ENCODE results near the gene CD6. TPM values are rescaled to one million over a fixed set of nuclear protein-coding genes. Genes with fewer than 3 reads are reported as not detected.

The CD6 gene
- total RNA-seq, 1 donor, result 176 TPM

- no peaks in the 10 kb centered on the region for H3K27me3 ChIP-seq (ENCODE audit: insufficient read depth, low read length)
- H3K4me3 ChIP-seq (ENCODE audit: low read length), result no peak overlapping the region
- no peaks in the 10 kb centered on the region for H3K9me3 ChIP-seq (ENCODE audit: low read depth, low read length)
- peaks cover 36% of the 10 kb centered on the region for H3K4me1 ChIP-seq (ENCODE audit: insufficient read depth, low read length)
Measured at GRCh38 chr11:60995798-60996197, 24.3 kb downstream of the CD6 start.

DNA sequence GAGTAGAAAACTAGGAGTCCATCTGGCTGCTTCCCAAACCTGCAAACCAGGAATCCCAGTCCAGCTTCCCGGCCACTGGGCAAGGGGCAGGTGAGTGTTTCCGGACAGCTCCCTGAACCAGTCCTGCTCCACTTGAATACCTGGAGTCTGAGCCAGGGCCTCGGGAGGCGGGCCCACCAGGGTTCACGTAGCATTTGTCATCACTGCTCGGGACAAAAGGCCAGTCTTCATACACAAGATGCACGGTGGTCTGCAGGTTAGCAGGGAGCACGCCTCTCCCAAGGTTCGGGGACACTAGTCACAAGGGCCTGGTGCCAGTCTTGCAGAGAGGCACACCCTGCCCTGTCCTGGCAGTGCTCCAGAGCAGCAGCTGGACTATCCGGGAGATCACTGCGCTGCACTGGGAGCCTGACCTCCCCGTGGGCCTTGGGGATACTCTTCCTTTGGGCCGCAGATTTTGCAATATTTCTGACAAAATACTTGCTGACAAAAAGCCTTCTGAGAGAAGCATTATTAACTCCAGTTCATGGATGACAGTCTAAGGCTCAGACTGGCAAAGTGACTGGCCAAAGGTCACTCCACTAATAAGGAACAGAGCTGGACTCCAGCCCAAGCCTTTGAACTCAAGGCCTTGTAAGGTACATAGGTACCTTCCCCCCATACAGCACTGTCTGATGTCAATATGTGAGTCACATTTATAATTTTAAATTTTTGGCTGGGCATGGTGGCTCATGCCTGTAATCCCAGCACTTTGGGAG, 25.1 kb downstream of the CD6 start:
- Histone ChIP-seq H3K9me3 (ENCODE audit: low read depth, low read length) (no peaks in the 10 kb centered on the region), H3K4me1 (ENCODE audit: insufficient read depth, low read length) (peaks cover 36% of the 10 kb centered on the region), H3K4me3 (ENCODE audit: low read length) (no peak overlapping the region), H3K27me3 (ENCODE audit: insufficient read depth, low read length) (no peaks in the 10 kb centered on the region)

- H3K9me3 ChIP-seq (ENCODE audit: low read depth, low read length), result no peaks in the 10 kb centered on the region
- no peak overlapping the region for H3K4me3 ChIP-seq (ENCODE audit: low read length)
- H3K27me3 ChIP-seq (ENCODE audit: insufficient read depth, low read length), result no peaks in the 10 kb centered on the region
- peaks cover 25% of the 10 kb centered on the region for H3K4me1 ChIP-seq (ENCODE audit: insufficient read depth, low read length)
Measured at GRCh38 chr11:61000426-61000825, 28.9 kb downstream of the CD6 start.

DNA sequence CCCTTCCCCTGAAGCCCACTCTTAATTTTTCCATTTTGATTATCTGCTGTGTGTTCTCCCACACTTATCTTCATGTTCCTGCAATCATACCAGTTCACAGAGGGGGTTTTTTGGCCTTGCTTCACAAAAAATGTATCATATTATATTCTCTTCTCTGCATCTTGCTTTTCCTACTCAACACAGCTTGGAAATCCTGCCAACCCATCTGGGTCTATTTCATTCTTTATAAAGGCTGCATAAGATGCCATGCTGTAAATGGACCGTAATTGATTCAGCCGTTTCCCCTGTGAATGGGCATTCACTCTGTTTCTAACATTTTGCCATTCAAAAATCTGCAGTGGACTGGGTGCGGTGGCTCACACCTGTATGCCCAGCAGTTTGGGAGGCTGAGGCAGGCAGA, 30.5 kb downstream of the CD6 start:
- H3K4me3 ChIP-seq (ENCODE audit: low read length), result no peak overlapping the region
- H3K4me1 ChIP-seq (ENCODE audit: insufficient read depth, low read length), result peaks cover 27% of the 10 kb centered on the region
- H3K9me3 ChIP-seq (ENCODE audit: low read depth, low read length), result no peaks in the 10 kb centered on the region
- H3K27me3 ChIP-seq (ENCODE audit: insufficient read depth, low read length), result peaks cover 7% of the 10 kb centered on the region

GRCh38 chr11:61002598-61002997, 31.1 kb downstream of the CD6 start:
- Histone ChIP-seq H3K4me3 (ENCODE audit: low read length) (no peak overlapping the region), H3K9me3 (ENCODE audit: low read depth, low read length) (no peaks in the 10 kb centered on the region), H3K4me1 (ENCODE audit: insufficient read depth, low read length) (peaks cover 34% of the 10 kb centered on the region), H3K27me3 (ENCODE audit: insufficient read depth, low read length) (peaks cover 7% of the 10 kb centered on the region)

GRCh38 chr11:61004180-61004611, 32.7 kb downstream of the CD6 start:
- H3K4me3 ChIP-seq (ENCODE audit: low read length), result no peak overlapping the region
- H3K27me3 ChIP-seq (ENCODE audit: insufficient read depth, low read length), result peaks cover 7% of the 10 kb centered on the region
- H3K9me3 ChIP-seq (ENCODE audit: low read depth, low read length), result no peaks in the 10 kb centered on the region
- H3K4me1 ChIP-seq (ENCODE audit: insufficient read depth, low read length), result peaks cover 43% of the 10 kb centered on the region

- no peaks in the 10 kb centered on the region for H3K9me3 ChIP-seq (ENCODE audit: low read depth, low read length)
- peaks cover 7% of the 10 kb centered on the region for H3K27me3 ChIP-seq (ENCODE audit: insufficient read depth, low read length)
- H3K4me1 ChIP-seq (ENCODE audit: insufficient read depth, low read length), result peaks cover 43% of the 10 kb centered on the region
- H3K4me3 ChIP-seq (ENCODE audit: low read length), result no peak overlapping the region
Measured at GRCh38 chr11:61004761-61005181, 33.3 kb downstream of the CD6 start.

DNA sequence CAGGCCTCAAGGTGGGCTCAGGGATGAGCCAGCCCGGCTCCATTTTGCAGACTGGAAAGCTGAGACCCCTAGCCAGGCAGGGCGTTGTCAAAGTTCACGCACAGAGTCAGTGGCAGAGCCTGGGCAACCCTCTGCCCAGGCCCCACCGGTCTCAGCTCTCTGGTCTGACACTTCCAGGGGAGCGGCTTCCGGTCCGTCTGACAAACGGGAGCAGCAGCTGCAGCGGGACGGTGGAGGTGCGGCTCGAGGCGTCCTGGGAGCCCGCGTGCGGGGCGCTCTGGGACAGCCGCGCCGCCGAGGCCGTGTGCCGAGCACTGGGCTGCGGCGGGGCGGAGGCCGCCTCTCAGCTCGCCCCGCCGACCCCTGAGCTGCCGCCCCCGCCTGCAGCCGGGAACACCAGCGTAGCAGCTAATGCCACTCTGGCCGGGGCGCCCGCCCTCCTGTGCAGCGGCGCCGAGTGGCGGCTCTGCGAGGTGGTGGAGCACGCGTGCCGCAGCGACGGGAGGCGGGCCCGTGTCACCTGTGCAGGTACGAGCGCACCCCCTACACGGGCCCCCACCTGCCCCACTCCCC, 36.0 kb downstream of the CD6 start:
- no peaks in the 10 kb centered on the region for H3K9me3 ChIP-seq (ENCODE audit: low read depth, low read length)
- peaks cover 56% of the 10 kb centered on the region for H3K4me1 ChIP-seq (ENCODE audit: insufficient read depth, low read length)
- no peak overlapping the region for H3K4me3 ChIP-seq (ENCODE audit: low read length)
- H3K27me3 ChIP-seq (ENCODE audit: insufficient read depth, low read length), result peaks cover 7% of the 10 kb centered on the region

DNA sequence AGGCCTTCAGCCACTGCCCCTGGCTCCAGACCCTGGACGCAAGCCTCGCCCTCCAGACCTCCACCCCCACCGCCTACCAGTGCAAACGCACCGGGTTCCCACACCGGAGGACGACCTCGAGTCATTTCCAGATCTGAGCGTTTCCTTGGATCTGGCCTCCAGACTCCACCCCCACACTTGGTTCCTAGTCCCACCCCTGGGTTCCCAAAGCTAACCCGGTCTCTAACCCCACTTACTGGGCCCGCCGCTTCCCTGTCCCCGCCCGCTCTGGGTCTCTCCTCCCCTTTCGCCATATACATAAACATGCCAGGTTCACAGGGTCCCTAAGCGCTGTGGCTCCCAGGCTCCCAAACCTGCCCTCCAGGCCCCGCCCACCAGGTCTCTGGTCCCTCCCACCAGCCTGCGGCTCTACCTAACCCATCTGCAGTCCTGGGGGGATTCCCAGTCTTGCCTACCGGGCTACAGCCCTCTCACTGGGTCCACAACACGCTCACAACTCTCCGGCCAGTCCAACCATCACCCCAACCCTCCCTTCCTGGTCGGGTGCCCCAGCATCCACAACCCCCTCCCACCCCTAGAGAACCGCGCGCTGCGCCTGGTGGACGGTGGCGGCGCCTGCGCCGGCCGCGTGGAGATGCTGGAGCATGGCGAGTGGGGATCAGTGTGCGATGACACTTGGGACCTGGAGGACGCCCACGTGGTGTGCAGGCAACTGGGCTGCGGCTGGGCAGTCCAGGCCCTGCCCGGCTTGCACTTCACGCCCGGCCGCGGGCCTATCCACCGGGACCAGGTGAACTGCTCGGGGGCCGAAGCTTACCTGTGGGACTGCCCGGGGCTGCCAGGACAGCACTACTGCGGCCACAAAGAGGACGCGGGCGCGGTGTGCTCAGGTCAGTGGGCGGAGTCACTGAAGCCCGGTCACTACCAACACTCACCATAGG, 36.7 kb downstream of the CD6 start:
- Histone ChIP-seq H3K4me1 (ENCODE audit: insufficient read depth, low read length) (peaks cover 62% of the 10 kb centered on the region), H3K9me3 (ENCODE audit: low read depth, low read length) (no peaks in the 10 kb centered on the region), H3K4me3 (ENCODE audit: low read length) (no peak overlapping the region), H3K27me3 (ENCODE audit: insufficient read depth, low read length) (peaks cover 7% of the 10 kb centered on the region)

GRCh38 chr11:61008971-61009370, 37.5 kb downstream of the CD6 start:
- peaks cover 60% of the 10 kb centered on the region for H3K4me1 ChIP-seq (ENCODE audit: insufficient read depth, low read length)
- no peak overlapping the region for H3K4me3 ChIP-seq (ENCODE audit: low read length)
- peaks cover 7% of the 10 kb centered on the region for H3K27me3 ChIP-seq (ENCODE audit: insufficient read depth, low read length)
- H3K9me3 ChIP-seq (ENCODE audit: low read depth, low read length), result no peaks in the 10 kb centered on the region

DNA sequence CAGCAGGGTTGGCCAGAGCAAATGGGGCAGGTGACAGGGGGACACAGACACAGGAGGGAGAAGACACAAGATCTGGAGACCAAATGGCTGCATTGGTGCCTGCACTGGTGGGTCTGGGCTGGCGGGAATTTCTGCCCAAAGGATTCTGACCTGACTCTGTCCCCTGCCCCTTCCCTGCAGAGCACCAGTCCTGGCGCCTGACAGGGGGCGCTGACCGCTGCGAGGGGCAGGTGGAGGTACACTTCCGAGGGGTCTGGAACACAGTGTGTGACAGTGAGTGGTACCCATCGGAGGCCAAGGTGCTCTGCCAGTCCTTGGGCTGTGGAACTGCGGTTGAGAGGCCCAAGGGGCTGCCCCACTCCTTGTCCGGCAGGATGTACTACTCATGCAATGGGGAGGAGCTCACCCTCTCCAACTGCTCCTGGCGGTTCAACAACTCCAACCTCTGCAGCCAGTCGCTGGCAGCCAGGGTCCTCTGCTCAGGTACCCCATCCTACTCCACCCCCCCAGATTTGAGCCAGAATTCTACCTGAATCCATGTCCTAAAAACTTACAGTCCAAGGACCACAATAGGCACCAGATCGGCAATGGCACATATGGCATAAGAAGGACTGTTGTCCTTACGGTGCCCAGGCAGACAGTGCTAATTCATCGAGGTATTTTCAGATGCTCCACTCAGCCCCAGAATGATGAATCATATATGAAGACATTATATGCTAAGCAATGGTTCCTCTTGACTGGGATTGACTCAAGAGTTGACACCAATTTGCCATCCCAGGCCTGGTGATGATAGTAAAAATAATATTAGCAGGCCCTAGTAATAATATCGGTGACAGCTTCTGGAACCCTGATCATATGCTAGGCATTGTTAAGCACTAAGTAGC, 38.2 kb downstream of the CD6 start:
- Histone ChIP-seq H3K4me1 (ENCODE audit: insufficient read depth, low read length) (peaks cover 53% of the 10 kb centered on the region), H3K4me3 (ENCODE audit: low read length) (no peak overlapping the region), H3K9me3 (ENCODE audit: low read depth, low read length) (no peaks in the 10 kb centered on the region), H3K27me3 (ENCODE audit: insufficient read depth, low read length) (peaks cover 7% of the 10 kb centered on the region)

DNA sequence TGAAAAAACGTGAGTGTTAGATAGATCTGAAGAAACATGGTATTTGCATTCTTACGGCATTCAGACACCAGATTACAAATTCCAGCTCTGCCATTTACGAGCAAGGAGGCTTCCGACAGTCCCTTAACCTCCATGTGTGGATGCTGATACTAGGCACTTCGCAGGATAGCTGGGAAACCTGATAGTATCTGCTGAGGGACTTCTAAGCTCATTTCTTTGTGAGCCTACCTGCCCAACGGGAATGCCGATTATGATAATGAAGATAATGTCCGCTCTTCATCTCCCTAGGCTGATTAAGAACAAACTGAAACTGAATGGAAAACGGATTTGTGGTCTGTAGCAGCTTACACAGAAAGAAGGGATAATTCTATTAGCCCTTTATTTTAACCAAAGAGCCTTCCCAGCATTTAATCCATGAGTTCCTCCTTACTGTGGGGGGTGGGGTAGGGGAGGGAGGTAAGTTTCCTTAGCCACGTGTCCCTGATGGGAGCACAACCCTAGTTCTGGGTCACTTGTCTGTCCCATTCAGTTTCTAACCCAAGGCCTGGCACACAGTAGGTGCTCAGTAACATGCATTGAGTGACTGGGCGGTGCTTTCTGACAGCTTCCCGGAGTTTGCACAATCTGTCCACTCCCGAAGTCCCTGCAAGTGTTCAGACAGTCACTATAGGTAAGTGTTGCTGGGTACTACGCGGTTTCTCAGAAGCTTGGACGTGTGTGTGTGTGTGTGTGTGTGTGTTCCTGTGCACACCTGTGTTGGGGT, 39.2 kb downstream of the CD6 start:
- H3K9me3 ChIP-seq (ENCODE audit: low read depth, low read length), result no peaks in the 10 kb centered on the region
- H3K27me3 ChIP-seq (ENCODE audit: insufficient read depth, low read length), result peaks cover 7% of the 10 kb centered on the region
- H3K4me3 ChIP-seq (ENCODE audit: low read length), result no peak overlapping the region
- peaks cover 45% of the 10 kb centered on the region for H3K4me1 ChIP-seq (ENCODE audit: insufficient read depth, low read length)

GRCh38 chr11:61011229-61011870, 39.9 kb downstream of the CD6 start:
- Histone ChIP-seq H3K27me3 (ENCODE audit: insufficient read depth, low read length) (peaks cover 6% of the 10 kb centered on the region), H3K4me3 (ENCODE audit: low read length) (no peak overlapping the region), H3K9me3 (ENCODE audit: low read depth, low read length) (no peaks in the 10 kb centered on the region), H3K4me1 (ENCODE audit: insufficient read depth, low read length) (peaks cover 42% of the 10 kb centered on the region)
